SHP77 treated with DMSO at 0.1 percent for 48 hours (cell line): ENCODE results near the gene IQCH.

Experiments
- DNase-seq: peaks from one replicate; lab custom pipeline; 2025; lab: John Stamatoyannopoulos, UW

IQCH gene

GRCh38 chr15:67524235-67524634 is 269.6 kb downstream of the IQCH start:
- DNase-seq = no peak

GRCh38 chr15:67528513-67528912 is 273.9 kb downstream of the IQCH start:
- no peak for DNase-seq

GRCh38 chr15:67531379-67531914 is 276.9 kb downstream of the IQCH start:
- no peak for DNase-seq

GRCh38 chr15:67533873-67534272 is 279.3 kb downstream of the IQCH start:
- no peak for DNase-seq

GRCh38 chr15:67534360-67534759 is 279.8 kb downstream of the IQCH start:
- DNase-seq = no peak

- no peak for DNase-seq
These were observed 283.2 kb downstream of the IQCH start for GRCh38 chr15:67537771-67538170.

- peak; percentile 21 for DNase-seq
These were observed 288.1 kb downstream of the IQCH start, which contains the start of gene MAP2K5 for GRCh38 chr15:67542420-67543347. TSS of gene MAP2K5 (plus strand) at chr15:67542703. CDS start at chr15:67543336, 633 bp downstream.

- DNase-seq = no peak
These were observed 288.7 kb downstream of the IQCH start for GRCh38 chr15:67543348-67543718.

- no peak for DNase-seq
These were observed 289.9 kb downstream of the IQCH start for GRCh38 chr15:67544475-67544874.

- no peak for DNase-seq
These were observed 291.3 kb downstream of the IQCH start for GRCh38 chr15:67545864-67546263.

GRCh38 chr15:67547064-67547463 is 292.5 kb downstream of the IQCH start:
- no peak for DNase-seq

- no peak for DNase-seq
These were observed 293.2 kb downstream of the IQCH start for GRCh38 chr15:67547836-67548235.

- no peak for DNase-seq
These were observed 293.8 kb downstream of the IQCH start for GRCh38 chr15:67548236-67548852.

GRCh38 chr15:67548862-67549651 is 294.5 kb downstream of the IQCH start:
- no peak for DNase-seq

GRCh38 chr15:67549736-67550135 is 295.1 kb downstream of the IQCH start:
- no peak for DNase-seq

GRCh38 chr15:67550522-67550921 is 295.9 kb downstream of the IQCH start:
- DNase-seq = no peak

- DNase-seq = no peak
These were observed 296.7 kb downstream of the IQCH start for GRCh38 chr15:67551207-67551743.
